HG02970 (cell line): ENCODE results near the gene IL21R.
A peak's percentile ranks its signal among the peaks of the same experiment; 100 is the strongest.
"Not testable (repeated sequence)": the region's sequence is repeated elsewhere in the genome, so short reads cannot be mapped to it uniquely, and the experiment has no call there.

ENCODE experiments used
- ATAC-seq: cut with Tn5 transposase; IDR thresholded peaks from one replicate; pipeline ENCODE4 v1.9.1; 2021; ENCODE audit warnings: mild to moderate bottlenecking, moderate library complexity, moderate number of reproducible peaks; ENCODE audit not compliant: unreplicated experiment, low FRiP score

Gene IL21R

DNA sequence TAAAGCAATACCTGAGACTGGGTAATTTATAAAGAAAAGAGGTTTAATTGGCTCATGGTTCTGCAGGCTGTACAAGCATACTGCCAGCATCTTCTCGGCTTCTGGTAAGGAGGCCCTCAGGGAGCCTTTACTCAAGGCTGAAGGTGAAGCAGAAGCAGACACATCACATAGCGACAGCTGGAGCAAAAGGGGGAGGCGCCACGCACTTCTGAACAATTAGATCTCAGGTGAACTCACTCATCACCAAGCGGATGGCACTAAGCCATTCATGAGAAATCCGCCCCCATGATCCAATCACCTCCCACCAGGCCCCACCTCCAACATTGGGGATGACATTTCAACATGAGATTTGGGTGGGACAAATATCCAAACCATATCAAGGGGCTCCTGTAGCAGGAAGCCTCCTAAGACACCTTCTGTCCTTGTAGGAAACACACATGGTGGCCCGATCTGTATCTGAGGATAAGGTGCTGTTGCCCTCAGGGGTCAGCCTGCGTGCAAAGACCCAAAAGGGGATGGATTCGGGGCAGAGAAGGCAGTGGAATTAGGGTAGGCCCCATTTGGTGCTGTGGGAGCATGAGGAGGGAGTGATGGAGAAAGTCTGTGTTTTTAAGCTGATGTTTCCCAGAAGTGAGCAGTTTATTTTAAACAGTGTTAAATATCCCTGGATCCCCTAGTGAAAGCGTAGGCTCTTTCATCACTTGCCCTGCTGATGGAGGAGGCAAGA lies 23.0 kb downstream of the IL21R start:
- no peak for ATAC-seq

DNA sequence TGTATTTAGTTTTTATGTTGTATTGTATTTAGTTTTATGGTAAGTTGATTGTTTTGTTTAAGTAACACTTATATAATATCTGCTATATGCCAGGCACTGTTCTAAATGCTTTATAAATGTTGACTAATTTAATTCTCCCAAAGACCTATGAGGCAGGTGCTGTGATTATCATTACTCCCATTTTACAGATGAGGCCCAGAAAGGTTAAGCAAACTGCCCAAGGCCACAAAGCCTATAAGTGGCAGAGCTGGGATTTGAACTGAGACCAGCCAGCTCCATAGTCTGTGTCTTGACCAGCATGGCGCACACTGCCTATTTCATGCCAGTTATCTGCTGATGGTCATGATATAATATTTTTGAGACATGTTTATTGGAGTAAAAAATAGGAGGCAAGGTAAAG lies 24.0 kb downstream of the IL21R start:
- ATAC-seq = no peak

DNA sequence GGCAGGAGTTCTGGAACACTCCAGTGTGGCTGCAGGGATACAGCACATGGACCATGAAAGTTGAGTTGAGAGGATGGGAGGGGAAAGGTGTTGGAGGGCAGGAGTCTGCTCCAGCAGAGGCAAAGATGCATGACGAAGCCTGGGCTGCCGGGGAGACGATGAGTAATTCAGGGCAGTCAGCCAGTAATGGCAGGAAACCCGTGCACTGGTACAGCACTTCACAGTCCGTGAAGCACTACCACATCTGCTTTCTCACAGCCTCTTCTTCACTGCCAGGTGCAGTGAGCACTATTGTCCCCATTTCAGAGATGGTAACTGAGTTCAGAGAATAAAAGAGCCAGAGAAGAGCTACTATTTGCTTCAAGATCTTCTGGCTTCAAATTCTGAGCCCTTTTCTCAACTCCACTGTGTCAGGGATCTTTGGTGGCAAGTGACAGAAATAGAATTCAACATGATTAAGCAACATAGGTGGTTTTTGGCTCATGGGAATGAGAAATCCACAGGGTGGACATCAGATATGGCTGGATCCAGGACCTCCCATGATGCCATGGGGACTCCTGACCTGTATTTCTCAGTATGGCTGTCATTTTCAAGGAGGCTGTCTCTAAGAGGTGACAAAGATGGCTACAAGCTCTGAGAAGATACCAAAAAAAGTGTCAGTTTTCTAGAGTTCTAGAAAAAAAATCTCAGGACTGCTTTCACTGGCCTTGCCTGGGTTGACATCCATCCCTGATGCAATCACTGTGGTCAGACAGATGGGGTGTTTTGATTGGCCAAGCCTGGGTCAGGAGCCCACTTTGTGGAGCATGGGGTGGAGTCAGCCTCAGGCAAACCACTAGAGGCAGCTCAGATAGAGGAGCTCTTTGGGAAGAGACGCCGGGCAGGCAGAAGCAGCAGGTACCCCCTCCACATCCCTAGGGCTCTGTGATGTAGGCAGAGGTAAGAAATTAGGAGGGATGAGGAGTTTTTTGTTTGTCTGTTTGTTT lies 24.7 kb downstream of the IL21R start:
- peak; percentile 70 for ATAC-seq

DNA sequence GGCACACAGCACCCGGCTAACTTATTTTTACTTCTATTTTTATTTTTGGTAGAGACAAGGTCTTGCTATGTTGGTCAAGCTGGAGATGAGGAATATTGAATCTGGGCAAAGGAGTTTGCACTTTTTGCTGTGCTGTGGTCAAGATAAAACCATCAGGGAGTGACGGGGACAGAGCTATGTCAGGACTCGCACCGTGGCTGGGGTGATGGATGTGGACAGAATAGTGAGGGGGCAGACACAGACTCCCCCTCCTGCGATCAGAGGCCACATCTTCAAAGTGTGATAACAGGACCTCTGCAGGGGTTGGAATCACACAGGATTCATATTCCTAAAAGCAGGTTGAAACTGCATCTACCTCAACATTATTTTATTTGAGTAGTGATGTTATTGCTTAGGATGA lies 25.6 kb downstream of the IL21R start:
- no peak for ATAC-seq

DNA sequence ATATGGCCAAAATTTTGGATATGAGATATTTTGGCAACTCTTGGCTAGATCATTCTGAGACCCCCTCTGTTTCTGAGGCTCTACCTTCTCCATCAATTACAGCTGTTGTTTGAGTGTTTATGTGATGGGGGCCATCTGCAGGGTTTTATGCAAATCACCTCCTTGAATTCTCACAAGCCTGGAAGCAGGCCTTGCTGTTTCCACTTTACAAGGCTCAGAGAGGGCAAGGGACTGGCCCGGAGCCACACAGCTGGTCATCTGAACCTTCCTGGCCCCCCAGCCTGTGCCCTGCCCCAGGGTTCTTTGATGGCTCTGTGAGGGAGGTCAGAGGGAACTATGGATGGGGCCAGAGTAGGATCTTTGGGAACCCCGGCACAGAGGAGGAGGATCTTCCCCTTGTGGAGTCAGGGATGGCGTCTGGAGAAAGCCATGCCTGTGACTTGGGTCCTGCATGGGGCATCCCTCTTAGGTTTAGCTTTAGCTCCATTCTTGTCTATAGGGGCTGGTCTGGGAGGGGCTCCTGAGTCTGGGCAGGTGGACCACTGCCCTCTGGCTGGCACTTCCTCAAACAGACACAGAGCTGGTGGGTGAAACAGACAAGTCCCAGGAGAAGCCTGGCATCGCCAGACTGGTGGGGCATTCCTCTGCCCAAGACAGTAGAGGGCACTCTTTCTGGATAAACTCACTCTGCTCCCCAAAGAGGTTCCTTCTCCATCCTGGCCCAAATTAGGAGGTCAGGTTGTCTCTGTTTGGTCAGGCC lies 26.2 kb downstream of the IL21R start:
- no peak for ATAC-seq

DNA sequence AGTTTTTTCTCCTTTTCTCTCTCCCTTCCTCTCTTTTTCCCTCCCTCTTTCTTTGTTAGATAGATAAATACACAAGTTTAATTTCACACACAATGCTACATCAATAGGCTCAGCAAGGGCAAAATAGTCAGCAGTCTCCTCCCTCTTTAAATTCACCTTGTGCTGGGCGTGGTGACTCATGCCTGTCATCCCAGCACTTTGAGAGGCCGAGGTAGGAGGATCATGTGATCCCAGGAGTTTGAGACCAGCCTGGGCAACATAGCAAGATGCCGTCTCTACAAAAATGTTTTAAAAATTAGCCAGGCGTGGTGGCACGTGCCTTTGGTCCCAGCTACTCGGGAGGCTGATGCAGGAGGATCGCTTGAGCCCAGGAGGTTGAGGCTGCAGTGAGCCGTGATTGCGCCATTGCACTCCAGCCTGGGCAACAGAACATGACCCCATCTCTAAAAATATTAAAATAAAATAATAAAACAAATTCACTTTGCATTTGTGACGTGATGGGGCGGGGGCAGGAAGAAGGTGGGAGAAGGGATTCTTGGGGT lies 27.4 kb downstream of the IL21R start:
- ATAC-seq = no peak

DNA sequence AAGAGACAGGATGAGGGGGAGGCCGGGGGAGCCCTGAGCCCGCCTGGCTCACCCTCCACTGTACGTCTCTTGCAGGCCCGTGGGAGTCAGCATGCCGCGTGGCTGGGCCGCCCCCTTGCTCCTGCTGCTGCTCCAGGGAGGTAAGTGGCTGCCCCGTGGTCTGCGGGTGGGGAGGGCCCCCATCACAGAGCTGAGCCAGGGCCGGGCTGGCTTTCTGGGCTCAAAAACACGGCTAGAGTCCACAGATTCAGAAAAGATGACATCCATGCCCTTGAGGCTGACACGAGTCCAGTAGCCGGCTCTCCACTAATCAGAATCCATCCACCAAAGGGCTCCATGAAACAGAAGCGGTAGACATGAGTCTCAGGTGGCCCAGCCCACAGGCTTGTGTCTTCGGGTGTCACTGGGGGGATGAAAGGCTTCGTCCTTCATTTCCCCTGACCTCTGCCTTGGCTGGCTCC lies 28.0 kb downstream of the IL21R start:
- no peak for ATAC-seq

DNA sequence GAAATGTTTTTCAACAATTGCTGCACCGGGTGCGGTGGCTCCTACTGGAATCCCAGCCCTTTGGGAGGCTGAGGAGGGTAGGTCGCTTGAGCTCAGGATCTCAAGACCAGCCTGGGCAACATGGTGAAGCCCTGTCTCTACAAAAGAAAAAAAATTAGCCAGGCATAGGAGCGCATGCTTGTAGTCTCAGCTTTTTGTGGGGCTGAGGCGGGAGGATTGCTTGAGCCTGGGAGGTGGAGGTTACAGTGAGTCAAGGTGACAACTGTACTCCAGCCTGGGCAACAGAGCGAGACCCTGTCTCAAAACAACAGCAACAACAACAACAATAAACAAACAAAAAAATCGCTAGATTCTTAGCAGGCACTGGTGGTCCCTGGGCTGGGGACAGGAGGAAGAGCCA lies 28.5 kb downstream of the IL21R start:
- ATAC-seq = no peak

DNA sequence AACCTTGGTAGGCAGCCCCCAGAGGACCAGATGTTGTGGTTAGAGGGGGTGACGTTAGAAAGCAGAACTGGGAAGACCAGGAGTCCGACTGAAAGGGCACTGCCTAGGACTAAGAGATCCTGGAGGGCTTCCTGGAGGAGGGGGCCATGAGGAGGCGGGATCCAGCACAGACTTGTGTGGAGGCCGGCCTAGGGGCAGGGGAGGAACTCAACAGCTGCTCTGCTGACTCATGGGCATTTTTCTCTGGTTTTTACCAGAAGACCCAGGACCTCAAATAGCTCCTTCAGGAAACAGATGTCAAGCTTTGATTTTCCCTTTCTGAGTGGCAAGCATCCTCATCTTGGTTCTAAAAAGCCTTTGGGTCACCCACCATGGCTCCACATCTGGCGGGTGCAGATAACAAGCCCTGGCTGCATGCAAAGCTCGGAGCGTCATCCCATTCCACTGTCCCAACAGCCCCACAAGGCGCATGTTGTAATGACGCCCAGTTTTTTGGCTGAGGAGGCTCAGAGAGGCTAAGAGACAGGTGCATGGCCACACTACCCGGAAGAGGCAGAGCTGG lies 29.0 kb downstream of the IL21R start:
- ATAC-seq = no peak

DNA sequence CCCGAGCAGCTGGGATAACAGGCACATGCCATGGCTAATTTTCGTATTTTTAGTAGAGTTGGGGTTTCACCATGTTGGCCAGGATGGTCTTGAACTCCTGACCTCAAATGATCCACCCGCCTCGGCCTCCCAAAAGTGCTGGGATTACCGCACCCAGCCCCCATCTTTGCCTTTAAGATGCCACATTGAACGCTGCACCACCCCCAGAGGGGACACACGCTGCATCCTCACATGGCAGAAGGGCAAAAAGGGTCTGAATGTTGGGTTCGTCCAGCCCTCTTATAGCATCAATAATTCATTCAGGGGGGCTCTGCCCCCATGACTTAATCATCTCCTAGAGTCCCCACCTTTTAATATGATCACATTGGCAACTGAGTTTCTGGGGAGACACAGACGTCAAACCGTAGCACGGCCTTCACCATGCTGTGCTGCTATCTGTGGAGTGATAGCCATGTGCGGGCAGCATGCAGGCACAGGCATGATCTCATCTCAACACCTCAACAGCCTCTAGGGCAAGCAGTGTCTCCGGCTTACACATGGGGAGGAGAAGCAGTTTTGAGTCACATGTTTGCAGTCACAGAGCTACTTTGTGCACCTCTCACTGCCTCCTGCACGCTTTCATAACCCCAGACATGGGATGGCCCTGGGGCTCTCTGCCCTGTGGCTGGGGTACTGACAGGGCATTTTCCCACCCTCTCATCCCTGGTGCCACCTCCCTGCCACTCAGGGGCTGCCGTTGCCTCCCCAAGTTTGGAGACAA lies 30.0 kb downstream of the IL21R start:
- no peak for ATAC-seq

DNA sequence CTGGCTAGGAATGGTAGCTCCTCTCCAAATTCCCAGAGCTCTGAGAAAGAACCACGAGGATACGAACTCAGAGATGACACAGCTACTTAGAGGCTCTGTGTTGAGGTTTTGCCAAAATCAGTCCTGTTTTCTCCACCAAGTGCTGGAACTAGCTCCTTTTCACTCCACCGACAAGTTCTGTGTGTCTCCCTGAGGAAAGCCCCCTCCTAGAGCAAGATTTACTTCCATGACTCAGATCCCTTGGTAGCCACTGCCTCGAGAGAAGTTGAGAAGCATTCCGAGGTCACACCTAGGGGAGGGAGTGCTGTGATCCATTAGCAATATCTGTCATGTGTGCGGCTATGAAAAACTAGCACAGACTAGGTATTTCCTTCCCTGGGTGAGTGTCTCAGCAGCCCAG lies 30.6 kb downstream of the IL21R start:
- ATAC-seq = no peak

DNA sequence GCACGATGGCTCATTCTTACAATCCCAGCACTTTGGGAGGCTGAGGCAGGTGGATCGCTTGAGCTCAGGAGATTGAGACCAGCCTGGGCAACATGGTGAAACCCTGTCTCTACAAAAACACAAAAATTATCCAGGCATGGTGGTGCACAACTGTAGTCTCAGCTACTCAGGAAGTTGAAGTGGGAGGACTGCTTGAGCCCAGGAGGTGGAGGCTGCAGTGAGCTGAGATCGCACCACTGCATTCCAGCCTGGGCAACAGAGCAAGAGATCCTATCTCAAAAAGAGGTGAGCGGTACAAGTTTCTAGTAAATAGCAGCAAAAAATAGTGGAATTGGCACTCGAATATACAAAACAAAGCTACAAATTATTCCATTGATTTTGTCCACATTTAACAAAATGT lies 31.2 kb downstream of the IL21R start:
- ATAC-seq = not testable (repeated sequence)

DNA sequence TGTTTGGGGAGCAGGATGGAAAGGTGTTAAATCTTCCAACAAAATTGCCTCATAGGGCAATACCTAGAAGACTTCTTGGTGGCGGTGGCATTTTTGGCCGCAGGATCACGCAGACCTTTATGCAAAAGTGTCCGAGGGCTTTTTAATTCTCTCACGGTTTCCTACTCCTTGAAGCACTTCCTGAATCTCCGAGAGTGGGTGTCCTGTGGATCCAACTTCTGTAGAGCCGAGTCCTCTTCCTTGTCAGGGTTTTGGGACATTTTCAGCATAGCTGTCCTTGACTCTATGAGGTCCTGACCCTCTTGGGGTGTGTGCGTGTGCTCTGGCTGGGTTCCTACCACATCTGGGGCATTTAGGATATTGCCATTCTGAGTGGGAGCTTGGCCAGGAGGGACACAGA lies 31.7 kb downstream of the IL21R start:
- ATAC-seq = no peak

DNA sequence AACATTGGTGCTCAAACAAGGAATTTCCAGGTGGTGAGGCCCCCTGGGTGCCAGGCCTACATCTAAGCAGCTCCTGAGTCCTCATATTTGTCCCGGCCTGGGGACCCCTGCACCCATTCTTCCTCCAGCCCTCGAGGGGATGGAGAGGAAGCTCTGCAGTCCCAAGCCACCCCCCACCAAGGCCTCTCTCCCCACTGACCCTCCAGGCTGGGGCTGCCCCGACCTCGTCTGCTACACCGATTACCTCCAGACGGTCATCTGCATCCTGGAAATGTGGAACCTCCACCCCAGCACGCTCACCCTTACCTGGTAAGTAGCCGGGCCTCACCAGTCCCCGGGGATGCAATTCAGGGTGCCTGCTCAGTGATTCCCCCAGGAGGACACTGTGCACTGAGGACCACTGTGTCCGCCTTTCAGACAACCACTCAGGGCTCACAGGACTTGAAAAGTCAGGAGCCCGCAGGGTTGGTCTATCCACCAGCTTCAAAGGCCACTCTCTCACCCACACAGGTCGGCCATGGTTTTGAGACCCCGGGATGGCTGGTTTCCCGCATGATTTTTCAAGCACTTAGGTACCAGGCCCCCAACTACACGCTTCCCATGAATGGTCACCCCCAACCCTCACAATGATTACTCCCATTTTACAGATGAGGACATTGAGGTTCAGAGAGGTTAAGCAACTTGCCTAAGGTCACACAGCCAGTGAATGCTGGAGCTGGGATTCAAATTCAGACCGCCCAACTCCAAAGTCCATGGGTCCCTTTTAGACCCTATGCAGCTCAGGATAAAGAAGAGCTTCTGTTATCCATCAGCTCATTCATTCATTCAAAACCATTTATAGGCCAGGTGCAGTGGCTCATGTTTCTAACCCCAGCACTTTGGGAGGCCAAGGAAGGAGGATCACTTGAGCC lies 32.4 kb downstream of the IL21R start:
- ATAC-seq = no peak

DNA sequence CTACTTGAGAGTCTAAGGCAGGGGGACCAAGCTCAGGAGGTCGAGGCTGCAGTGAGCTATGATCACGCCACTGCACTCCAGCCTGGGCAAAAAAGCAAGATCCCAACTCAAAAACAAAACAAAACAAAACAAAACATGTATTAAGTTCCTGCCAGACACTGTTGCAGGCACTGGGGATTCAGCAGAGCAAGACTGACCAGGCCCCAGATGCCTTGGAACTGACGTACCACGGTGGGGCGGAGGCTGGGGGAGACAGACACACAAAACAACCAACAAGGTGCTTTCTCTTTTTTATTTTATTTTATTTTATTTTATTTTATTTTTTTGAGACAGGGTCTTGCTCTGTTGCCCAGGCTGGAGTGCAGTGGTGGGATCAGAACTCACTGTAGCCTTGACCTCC lies 33.2 kb downstream of the IL21R start:
- not testable (repeated sequence) for ATAC-seq

DNA sequence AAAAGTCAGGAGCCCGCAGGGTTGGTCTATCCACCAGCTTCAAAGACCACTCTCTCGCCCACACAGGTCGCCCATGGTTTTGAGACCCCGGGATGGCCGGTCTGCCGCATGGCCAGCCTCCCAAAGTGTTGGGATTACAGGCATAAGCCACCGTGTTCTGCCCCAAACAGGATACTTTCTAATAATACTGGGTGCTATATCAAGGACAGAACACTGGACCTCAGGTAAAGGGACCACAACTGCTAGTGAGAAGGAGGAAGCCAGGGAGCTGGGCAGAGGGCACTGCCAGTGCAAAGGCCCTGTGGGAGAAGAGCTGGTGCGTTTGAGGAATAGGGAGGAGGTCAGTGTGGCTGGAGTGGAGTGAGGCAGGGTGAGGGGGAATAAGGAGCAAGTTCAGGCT lies 34.1 kb downstream of the IL21R start:
- ATAC-seq = no peak

DNA sequence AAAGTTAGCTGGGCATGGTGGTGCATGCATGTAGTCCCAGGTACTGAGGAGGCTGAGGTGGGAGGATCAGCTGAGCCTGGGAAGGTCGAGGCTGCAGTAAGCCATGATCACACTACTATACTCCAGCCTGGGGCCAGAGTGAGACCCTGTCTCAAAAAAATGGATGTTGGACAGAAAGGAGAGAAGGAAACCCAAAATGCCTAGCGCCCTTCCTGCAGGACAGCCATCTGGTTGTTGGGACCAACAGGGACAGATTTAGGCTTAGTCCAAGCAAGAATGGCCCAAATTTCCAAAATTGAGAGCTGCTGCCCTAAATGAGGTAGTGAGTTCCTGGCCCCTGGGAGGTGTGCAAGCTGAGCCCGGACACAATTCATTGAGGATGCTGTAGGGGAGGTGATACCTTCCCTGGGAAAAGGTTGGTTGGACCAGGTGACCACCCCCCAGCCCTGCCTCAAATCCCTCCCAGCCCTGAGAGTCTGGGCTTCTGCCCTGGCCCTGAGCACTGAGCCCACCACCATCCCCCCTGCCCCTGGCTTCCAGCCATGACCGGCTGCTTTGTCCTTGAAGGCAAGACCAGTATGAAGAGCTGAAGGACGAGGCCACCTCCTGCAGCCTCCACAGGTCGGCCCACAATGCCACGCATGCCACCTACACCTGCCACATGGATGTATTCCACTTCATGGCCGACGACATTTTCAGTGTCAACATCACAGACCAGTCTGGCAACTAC lies 35.1 kb downstream of the IL21R start:
- no peak for ATAC-seq

DNA sequence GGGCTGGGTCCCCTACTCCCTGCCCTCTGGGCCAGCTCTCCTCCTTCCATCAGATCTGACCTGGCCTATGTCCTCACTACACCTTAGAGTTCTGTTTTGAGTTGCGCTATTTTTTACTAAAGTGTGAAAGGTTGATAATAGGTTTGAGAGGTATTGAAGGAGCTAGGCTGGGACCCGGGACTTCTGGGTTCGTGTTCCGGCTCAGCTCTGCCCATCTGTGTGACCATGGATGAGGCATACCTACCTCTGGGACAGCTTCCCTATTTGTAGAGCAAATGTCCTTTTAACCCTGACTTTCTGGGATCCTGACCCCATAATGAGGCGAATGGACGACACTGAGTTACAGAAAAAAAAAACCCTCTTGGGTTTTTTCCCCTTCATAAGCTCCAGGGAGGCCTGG lies 36.0 kb downstream of the IL21R start:
- no peak for ATAC-seq
